K562 (cell line): ENCODE results near the gene UBE2O. TPM values are rescaled to one million over a fixed set of nuclear protein-coding genes. Genes with fewer than 3 reads are reported as not detected.

Experiments
- ATAC-seq: fragments of 200-7000 bp; cut with Tn5 transposase; 3 replicates; pipeline ENCODE4 v1.9.1; 2020; ENCODE audit warnings: moderate library complexity
- BruUV-seq: library from RNA; stranded (reverse); fragments of 400-500 nt; replicated peaks from 2 replicates; lab custom pipeline; 2021; lab: Mats Ljungman, UMichigan
- CTCF ChIA-PET: fragments of 300-600 bp; formaldehyde crosslinking; extraction: SDS; loops from one replicate; lab custom pipeline; 2021; ENCODE audit warnings: low intra/inter-chr PET ratio; lab: Yijun Ruan, JAX
- POLR2A ChIA-PET: fragments of 300-600, 350-650 bp; sonication (Branson Sonifier 250); formaldehyde crosslinking; extraction: SDS; loops from one replicate; lab custom pipeline; 2021; ENCODE audit warnings: antibody characterized with exemption, inconsistent platforms; lab: Yijun Ruan, JAX
- DNase-seq, 4 experiments: peaks; one replicate each; pipeline versions ENCODE4 v3.0.0 to v3.0.0-alpha.2; 2011 to 2018; ENCODE audit warnings: low spot score in 3 of 4, mixed read lengths in 3 of 4; ENCODE audit errors: extremely low read depth in 1 of 4
- FAIRE-seq: peaks from 2 replicates; lab custom pipeline; 2011; peaks lifted over from hg19 to GRCh38; lab: Jason Lieb, UNC
- H2AFZ ChIP-seq: 2 replicates; pipeline ENCODE4 v1.6.0; 2011; ENCODE audit warnings: low read depth, low read length, control low read depth, inconsistent platforms
- H3K27ac ChIP-seq: fragments of 200-600 bp; 3 replicates; pipeline ENCODE4 v1.8.0; 2011; ENCODE audit warnings: low read depth, mild to moderate bottlenecking, control low read depth, inconsistent platforms, low read length, moderate library complexity, mixed read lengths; ENCODE audit errors: extremely low read depth
- H3K27me3 ChIP-seq, 2 experiments: fragments of 300-600 bp in 1 of 2; 2 replicates in 1 of 2; 3 replicates in 1 of 2; pipeline versions ENCODE4 v1.6.0 to v1.8.0; 2011; ENCODE audit warnings: inconsistent platforms in 2 of 2, low read length in 2 of 2, mild to moderate bottlenecking in 1 of 2, mixed read lengths in 1 of 2, moderate library complexity in 1 of 2; ENCODE audit not compliant: control insufficient read depth in 2 of 2, insufficient read depth in 2 of 2
- H3K36me3 ChIP-seq: fragments of 300-600 bp; 3 replicates; pipeline ENCODE4 v1.8.0; 2011; ENCODE audit warnings: mild to moderate bottlenecking, low read length, inconsistent platforms; ENCODE audit not compliant: control insufficient read depth, insufficient read depth
- H3K4me1 ChIP-seq, 2 experiments: fragments of 200-600 bp in 1 of 2; replicated peaks in 1 of 2; 2 replicates in 1 of 2; 3 replicates in 1 of 2; pipeline versions ENCODE4 v1.5.1 to v1.8.0; 2011; ENCODE audit warnings: inconsistent platforms in 2 of 2, low read length in 2 of 2, mild to moderate bottlenecking in 1 of 2, mixed read lengths in 1 of 2, moderate library complexity in 1 of 2; ENCODE audit not compliant: control insufficient read depth in 2 of 2, insufficient read depth in 2 of 2
- H3K4me2 ChIP-seq: 2 replicates; pipeline ENCODE4 v1.6.1; 2011; ENCODE audit warnings: low read length, control low read depth, inconsistent platforms, mixed read lengths; ENCODE audit not compliant: insufficient read depth
- H3K4me3 ChIP-seq: fragments of 200-600 bp; sonication (generic), shearing (Covaris generic); 2 replicates; pipeline ENCODE4 v1.5.1; 2016; ENCODE audit warnings: control low read depth, inconsistent platforms
- H3K79me2 ChIP-seq: fragments of 200-600 bp; 3 replicates; pipeline ENCODE4 v1.8.0; 2011; ENCODE audit warnings: low read length, inconsistent platforms; ENCODE audit not compliant: control insufficient read depth, insufficient read depth
- H3K9ac ChIP-seq, 2 experiments: 2 replicates each; pipeline versions ENCODE4 v1.6.0 to v1.6.1; 2011; ENCODE audit warnings: low read depth in 2 of 2, low read length in 2 of 2, control low read depth in 1 of 2, inconsistent platforms in 1 of 2, mild to moderate bottlenecking in 1 of 2, mixed read lengths in 1 of 2; ENCODE audit not compliant: insufficient read depth in 1 of 2
- H3K9me1 ChIP-seq: one replicate; pipeline ENCODE4 v1.6.0; 2011; ENCODE audit warnings: inconsistent platforms, mild to moderate bottlenecking, low read length, moderate library complexity; ENCODE audit not compliant: control insufficient read depth, insufficient read depth
- H3K9me3 ChIP-seq: replicated peaks from 2 replicates; pipeline ENCODE4 v1.5.1; 2011; ENCODE audit warnings: low read depth, low read length, inconsistent platforms; ENCODE audit not compliant: control insufficient read depth, insufficient read depth
- H4K20me1 ChIP-seq: replicated peaks from 2 replicates; pipeline ENCODE4 v1.6.1; 2011; ENCODE audit warnings: low read length, inconsistent platforms, mixed read lengths; ENCODE audit not compliant: control insufficient read depth, insufficient read depth
- CHD2 ChIP-seq: IDR thresholded peaks from 2 replicates; pipeline ENCODE4 v1.6.1; 2011; ENCODE audit warnings: low read depth, low read length
- CTBP1 ChIP-seq: fragments of 450-650 bp; IDR thresholded peaks from 2 replicates; pipeline ENCODE4 v1.6.1; 2016; ENCODE audit warnings: borderline replicate concordance
- ELK1 ChIP-seq: sonication (generic); formaldehyde crosslinking; IDR thresholded peaks from 2 replicates; pipeline ENCODE4 v1.8.1; 2022; ENCODE audit warnings: missing genetic modification reagents
- EP300 ChIP-seq: IDR thresholded peaks from 2 replicates; pipeline ENCODE4 v1.6.1; 2012; ENCODE audit warnings: low read length, improper control_type of control experiment
- HDAC1 ChIP-seq, 2 experiments: fragments of 450-650 bp; IDR thresholded peaks; 2 replicates each; pipeline ENCODE4 v1.6.1; 2016 to 2017; ENCODE audit warnings: inconsistent platforms in 1 of 2, mild to moderate bottlenecking in 1 of 2, moderate library complexity in 1 of 2
- HNRNPK ChIP-seq: fragments of 200-400 bp; formaldehyde crosslinking; IDR thresholded peaks from one replicate; pipeline ENCODE4 v1.6.1; 2018; ENCODE audit warnings: mild to moderate bottlenecking, low read depth, low read length; ENCODE audit not compliant: poor library complexity, severe bottlenecking
- HNRNPLL ChIP-seq: fragments of 200-400 bp; formaldehyde crosslinking; IDR thresholded peaks from 2 replicates; pipeline ENCODE4 v1.6.1; 2017; ENCODE audit warnings: low read length, low read depth, mild to moderate bottlenecking; ENCODE audit not compliant: poor library complexity, severe bottlenecking
- MCM5 ChIP-seq: fragments of 450-650 bp; IDR thresholded peaks from 2 replicates; pipeline ENCODE4 v1.6.1; 2016; ENCODE audit warnings: low read depth
- NFE2 ChIP-seq: IDR thresholded peaks from 2 replicates; pipeline ENCODE4 v1.6.1; 2014; ENCODE audit warnings: antibody characterized with exemption, low read depth
- NUFIP1 ChIP-seq: fragments of 450-650 bp; IDR thresholded peaks from 2 replicates; pipeline ENCODE4 v1.6.1; 2018; ENCODE audit not compliant: partially characterized antibody
- ZSCAN32 ChIP-seq: fragments of 450-650 bp; formaldehyde crosslinking; IDR thresholded peaks from 2 replicates; pipeline ENCODE4 v1.4.0; 2020; ENCODE audit warnings: mild to moderate bottlenecking, moderate library complexity
- WGBS: fragments of 100-300 bp; shearing (Covaris generic); methylation state at CpG from one replicate; pipeline ENCODE4 v1.1.6; 2016; ENCODE audit warnings: low coverage, mixed read lengths; ENCODE audit not compliant: insufficient coverage; ENCODE audit errors: missing lambda C conversion rate; 5-methylcytosine and 5-hydroxymethylcytosine counted together
- in situ Hi-C: fragments of 300-500 bp; cut with MboI; formaldehyde crosslinking; loops from 4 replicates; pipeline ENCODE4 v1.15.0; 2018; ENCODE audit warnings: inconsistent platforms, mixed read lengths
- intact Hi-C: fragments of 100-400 bp; cut with micrococcal nuclease; formaldehyde crosslinking; loops from 2 replicates; pipeline ENCODE4 v1.14.2; 2022
- polyA plus RNA-seq, 8 experiments: library from polyadenylated mRNA; depleted of rRNA in 4 of 8; stranded (reverse) in 5 of 8; unstranded in 3 of 8; fragments of >200 nt; fragmentation: Nextera tagmentation in 2 of 8; fragmentation: Illumina TruSeq in 1 of 8; extraction: Ambion mirVana in 2 of 8; extraction: Trizol in 1 of 8; gene quantifications; 2 replicates each; pipeline versions ENCODE4 v1.2.1 to v1.2.3, GENCODE V29; 2011 to 2014; ENCODE audit warnings: inconsistent platforms in 1 of 8, missing spikeins in 1 of 8
- total RNA-seq, 7 experiments: library from RNA; depleted of rRNA in 6 of 7; stranded (reverse); fragments of >200 nt in 6 of 7; fragmentation: Illumina TruSeq in 2 of 7; extraction: Trizol in 2 of 7; gene quantifications; 2 replicates each; pipeline versions ENCODE4 v1.2.1 to v1.2.3, GENCODE V29; 2011 to 2021; ENCODE audit warnings: low replicate concordance in 1 of 7

Gene UBE2O
- total and polyA plus RNA-seq, 9 of the 15 experiments (the other 6 are each of a cell fraction or from before 2014, with no cell fraction given) = 1.6 to 39.7 (median 13.3) TPM

GRCh38 chr17:76452127-76452659 lies 759 bp downstream of the UBE2O start (continued):
- TF ChIP-seq HNRNPLL = peak; percentile 7
- no peak for TF ChIP-seq CHD2
- TF ChIP-seq HNRNPK = no peak
- TF ChIP-seq NFE2 = 0 out of 2 replicates have a peak, but pooled peaks have one; percentile 9

GRCh38 chr17:76451506-76451905 lies 1.4 kb downstream of the UBE2O start:
- intact Hi-C loops (no loop called here), in situ Hi-C loops (no loop called here)
- DNase-seq = peak in 1 of 4 experiments; percentile 25
- H3K79me2 ChIP-seq = peaks cover 64% of the 10 kb centered on the region
- 0 out of 3 replicates have a peak, but pooled peaks cover 4% of the 10 kb centered on the region for H3K36me3 ChIP-seq
- H3K4me1 ChIP-seq = peaks cover 21 to 22% of the 10 kb centered on the region in 2 experiments; a peak in 4 of 5 replicates
- TF ChIP-seq ZSCAN32 (no peak), NUFIP1 (no peak), MCM5 (no peak), HDAC1 (IDR thresholded peaks at IDR 0.05) (peak in 1 of 2 experiments; percentile 22; a peak in 1 of 4 replicates), EP300 (no peak), ELK1 (CRISPR knock-in tag) (no peak), CTBP1 (no peak)
- 31% methylated on average over 6 of the region's 6 CpGs for WGBS
- H3K9me3 ChIP-seq = no peaks in the 10 kb centered on the region
- peak overlapping the region in 1 of 2 experiments; percentile 22; a peak in 1 of 4 replicates for H3K9ac ChIP-seq
- no peak for FAIRE-seq
- POLR2A ChIA-PET = interaction anchor here (1.1 to 3.0 kb wide), 2 partner anchors 10 to 44 kb away, joined by 4 to 9 read pairs; no protein-coding TSS in a partner anchor
- H3K27me3 ChIP-seq = no peaks in the 10 kb centered on the region
- no peak overlapping the region for H3K27ac ChIP-seq
- ATAC-seq = no peak
- H2AFZ ChIP-seq = no peak overlapping the region
- peak overlapping the region; percentile 97; the same call in 1 of the 2 replicates for H3K4me3 ChIP-seq
- H4K20me1 ChIP-seq = peaks cover 35% of the 10 kb centered on the region
- H3K9me1 ChIP-seq = no peaks in the 10 kb centered on the region
- TSS peak; percentile 56 for BruUV-seq
- CTCF ChIA-PET = no interaction called here
- H3K4me2 ChIP-seq = peak overlapping the region; percentile 81
